H9 (cell line): ENCODE results near the gene TTC28. TPM values are rescaled to one million over a fixed set of nuclear protein-coding genes. Genes with fewer than 3 reads are reported as not detected.
A peak's percentile ranks its signal among the peaks of the same experiment; 100 is the strongest.

ENCODE experiments used
- DNase-seq: peaks from one replicate; pipeline ENCODE4 v3.0.0-alpha.2; 2017
- H2AFZ ChIP-seq: one replicate; pipeline ENCODE4 v1.6.1; 2013; ENCODE audit warnings: mild to moderate bottlenecking, low read length, control low read depth, moderate library complexity
- H2AK5ac ChIP-seq: 2 replicates; pipeline ENCODE4 v1.6.1; 2013; ENCODE audit warnings: low read length, control low read depth, mixed read lengths; ENCODE audit not compliant: insufficient read length
- H2BK120ac ChIP-seq: one replicate; pipeline ENCODE4 v1.6.1; 2013; ENCODE audit warnings: low read depth, mild to moderate bottlenecking, low read length, control low read depth, inconsistent platforms; ENCODE audit not compliant: poor library complexity, severe bottlenecking
- H2BK12ac ChIP-seq: 2 replicates; pipeline ENCODE4 v1.6.1; 2013; ENCODE audit warnings: low read length, control low read depth, mixed read lengths, low read depth; ENCODE audit not compliant: insufficient read length
- H2BK15ac ChIP-seq: 2 replicates; pipeline ENCODE4 v1.6.1; 2013; ENCODE audit warnings: low read depth, low read length, control low read depth
- H2BK20ac ChIP-seq: one replicate; pipeline ENCODE4 v1.6.1; 2013; ENCODE audit warnings: low read depth, mild to moderate bottlenecking, low read length, control low read depth, inconsistent platforms; ENCODE audit not compliant: poor library complexity, severe bottlenecking
- H2BK5ac ChIP-seq: 2 replicates; pipeline ENCODE4 v1.6.1; 2013; ENCODE audit warnings: low read length, control low read depth, mixed read lengths; ENCODE audit not compliant: insufficient read length
- H3K14ac ChIP-seq: 2 replicates; pipeline ENCODE4 v1.6.1; 2013; ENCODE audit warnings: low read length, control low read depth; ENCODE audit not compliant: insufficient read depth
- H3K18ac ChIP-seq: 2 replicates; pipeline ENCODE4 v1.6.1; 2013; ENCODE audit warnings: low read depth, mild to moderate bottlenecking, mixed read lengths, low read length, control low read depth; ENCODE audit not compliant: insufficient read length
- H3K23ac ChIP-seq: 2 replicates; pipeline ENCODE4 v1.6.1; 2013; ENCODE audit warnings: low read length, control low read depth, mixed read lengths, low read depth; ENCODE audit not compliant: insufficient read length
- H3K23me2 ChIP-seq: 2 replicates; pipeline ENCODE4 v1.6.1; 2013; ENCODE audit warnings: low read depth, mild to moderate bottlenecking, mixed read lengths, low read length, control low read depth; ENCODE audit not compliant: insufficient read length, poor library complexity, severe bottlenecking
- H3K27ac ChIP-seq: 2 replicates; pipeline ENCODE4 v1.5.1; 2013; ENCODE audit warnings: low read length, control low read depth, mixed read lengths, low read depth; ENCODE audit not compliant: insufficient read length
- H3K27me3 ChIP-seq: 2 replicates; pipeline ENCODE4 v1.6.1; 2013; ENCODE audit warnings: low read length, control low read depth, inconsistent platforms; ENCODE audit not compliant: insufficient read depth
- H3K4ac ChIP-seq: 2 replicates; pipeline ENCODE4 v1.6.1; 2013; ENCODE audit warnings: low read depth, mild to moderate bottlenecking, control low read depth, inconsistent platforms, low read length, moderate library complexity
- H3K4me1 ChIP-seq: 2 replicates; pipeline ENCODE4 v1.6.1; 2013; ENCODE audit warnings: low read length, control low read depth, inconsistent platforms; ENCODE audit not compliant: insufficient read depth
- H3K4me2 ChIP-seq: 2 replicates; pipeline ENCODE4 v1.6.1; 2013; ENCODE audit warnings: low read length, control low read depth, mixed read lengths; ENCODE audit not compliant: insufficient read length, insufficient read depth
- H3K56ac ChIP-seq: 2 replicates; pipeline ENCODE4 v1.6.1; 2013; ENCODE audit warnings: low read depth, mild to moderate bottlenecking, mixed read lengths, low read length, control low read depth; ENCODE audit not compliant: insufficient read length
- H3K79me1 ChIP-seq: 2 replicates; pipeline ENCODE4 v1.6.1; 2013; ENCODE audit warnings: low read depth, mild to moderate bottlenecking, moderate library complexity, low read length, control low read depth, inconsistent platforms; ENCODE audit not compliant: insufficient read depth, poor library complexity, severe bottlenecking
- H3K79me2 ChIP-seq: 2 replicates; pipeline ENCODE4 v1.6.1; 2013; ENCODE audit warnings: low read length, control low read depth, inconsistent platforms; ENCODE audit not compliant: insufficient read depth
- H3K9ac ChIP-seq: 2 replicates; pipeline ENCODE4 v1.6.1; 2013; ENCODE audit warnings: low read length, control low read depth, mixed read lengths; ENCODE audit not compliant: insufficient read length; ENCODE audit errors: extremely low read depth
- H3K9me3 ChIP-seq: one replicate; pipeline ENCODE4 v1.6.1; 2013; ENCODE audit warnings: low read depth, low read length, inconsistent platforms; ENCODE audit not compliant: control insufficient read depth
- H3T11ph ChIP-seq: one replicate; pipeline ENCODE4 v1.6.1; 2013; ENCODE audit warnings: mild to moderate bottlenecking, low read length, control low read depth, inconsistent platforms
- H4K20me1 ChIP-seq: one replicate; pipeline ENCODE4 v1.6.1; 2013; ENCODE audit not compliant: control insufficient read depth, insufficient read length, insufficient read depth
- H4K5ac ChIP-seq: 2 replicates; pipeline ENCODE4 v1.6.1; 2013; ENCODE audit warnings: low read depth, mild to moderate bottlenecking, mixed read lengths, low read length, control low read depth; ENCODE audit not compliant: insufficient read length
- H4K8ac ChIP-seq: replicated peaks from 2 replicates; pipeline ENCODE4 v1.6.1; 2013; ENCODE audit warnings: low read length, control low read depth, mixed read lengths, low read depth; ENCODE audit not compliant: insufficient read length
- H4K91ac ChIP-seq: 2 replicates; pipeline ENCODE4 v1.6.1; 2013; ENCODE audit warnings: low read depth, mild to moderate bottlenecking, moderate library complexity, mixed read lengths, low read length, control low read depth; ENCODE audit not compliant: insufficient read length
- H3K27ac Mint-ChIP-seq, 3 experiments: 2 replicates in 2 of 3; 3 replicates in 1 of 3; pipeline ENCODE4 v1.8.0; 2020 to 2021; ENCODE audit warnings: mixed read lengths in 3 of 3, mild to moderate bottlenecking in 1 of 3, moderate library complexity in 1 of 3
- H3K27me3 Mint-ChIP-seq: 2 replicates; pipeline ENCODE4 v1.8.0; 2021; ENCODE audit warnings: low read depth, mild to moderate bottlenecking, moderate library complexity, mixed read lengths
- H3K36me3 Mint-ChIP-seq, 3 experiments: 2 replicates in 2 of 3; 3 replicates in 1 of 3; pipeline ENCODE4 v1.8.0; 2020 to 2021; ENCODE audit warnings: low read depth in 3 of 3, mixed read lengths in 3 of 3; ENCODE audit not compliant: insufficient read depth in 1 of 3
- H3K4me1 Mint-ChIP-seq, 2 experiments: 2 replicates each; pipeline ENCODE4 v1.8.0; 2020; ENCODE audit warnings: mixed read lengths in 2 of 2
- H3K4me3 Mint-ChIP-seq, 2 experiments: 2 replicates in 1 of 2; 3 replicates in 1 of 2; pipeline ENCODE4 v1.8.0; 2020 to 2021; ENCODE audit warnings: mild to moderate bottlenecking in 2 of 2, mixed read lengths in 2 of 2, moderate library complexity in 1 of 2
- H3K9me3 Mint-ChIP-seq, 2 experiments: 2 replicates in 1 of 2; 3 replicates in 1 of 2; pipeline ENCODE4 v1.8.0; 2020; ENCODE audit warnings: mild to moderate bottlenecking in 2 of 2, mixed read lengths in 2 of 2, moderate library complexity in 1 of 2
- WGBS: extraction: QIAGEN DNeasy Blood & Tissue Kit; methylation state at CpG from one replicate; pipeline ENCODE4 v1.1.7; 2013; ENCODE audit warnings: missing lambda C conversion rate, low lambda C conversion rate, mixed read lengths; ENCODE audit not compliant: insufficient read length; ENCODE audit errors: extremely low coverage; 5-methylcytosine and 5-hydroxymethylcytosine counted together
- total RNA-seq: library from RNA; stranded (reverse); gene quantifications from 2 replicates; pipeline ENCODE4 v1.2.1, GENCODE V29; 2021
- TF ChIP-seq, protein P1 (sequence below): fragments of 200-600 bp; sonication (generic); conservative IDR thresholded peaks from 3 replicates; pipeline ENCODE4 v1.8.0; 2021; ENCODE audit warnings: antibody characterized with exemption, mild to moderate bottlenecking

TTC28 gene
- total RNA-seq, 1 experiment from 2014 or later, result 13.6 TPM

DNA sequence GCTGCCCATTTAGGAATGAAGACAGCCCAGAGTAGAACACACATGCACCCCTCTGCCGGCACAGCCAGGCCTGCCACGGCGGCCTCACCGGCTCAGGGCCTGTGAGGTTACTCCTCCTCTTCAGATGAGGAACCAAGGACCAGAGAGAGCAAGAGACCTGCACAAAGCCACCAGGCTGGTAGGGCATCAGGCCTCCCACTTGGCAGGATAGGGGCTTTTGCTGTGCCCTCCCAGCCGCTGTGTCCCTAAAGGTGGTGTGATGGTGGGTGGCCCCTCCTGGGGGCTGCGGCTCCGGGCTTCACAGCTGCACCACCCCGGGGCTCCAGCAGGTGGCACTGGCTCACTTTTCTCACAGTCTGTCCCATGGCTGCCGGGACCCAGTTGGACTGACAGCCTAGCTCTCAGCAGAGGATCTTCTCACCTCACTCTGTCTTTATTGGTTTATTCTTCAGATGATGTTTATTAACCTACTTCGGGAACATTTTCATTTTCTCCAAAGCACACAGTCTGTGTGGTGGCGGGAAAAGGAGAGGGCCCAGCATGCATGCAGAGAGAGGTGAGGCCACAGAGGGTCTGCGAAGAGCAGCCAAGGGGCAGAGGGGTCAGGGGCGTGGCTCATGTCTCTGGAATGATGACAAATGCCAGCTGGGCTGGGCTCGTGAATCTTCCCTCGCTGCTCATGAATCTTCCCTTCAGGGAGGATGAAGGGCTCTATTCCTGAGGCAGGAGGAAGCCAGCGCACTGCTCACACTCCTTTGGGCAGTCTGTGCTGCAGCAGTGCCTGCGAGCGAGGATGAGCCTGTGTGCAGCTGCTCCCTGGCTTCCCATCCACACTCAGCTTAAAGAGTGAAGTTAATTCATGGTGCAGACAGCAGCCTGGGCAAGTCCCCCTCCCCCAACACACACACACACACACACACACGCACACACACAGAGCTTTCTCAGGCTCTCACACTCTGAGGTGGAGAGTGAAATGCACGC is 659.5 kb downstream of the TTC28 start:
- peaks cover 10 to 21% of the 10 kb centered on the region in 2 experiments for H3K4me1 Mint-ChIP-seq
- Histone ChIP-seq H2AK5ac (no peak overlapping the region), H2BK15ac (no peak overlapping the region), H3T11ph (no peak overlapping the region), H3K79me1 (no peaks in the 10 kb centered on the region), H3K79me2 (no peaks in the 10 kb centered on the region), H2BK5ac (no peak overlapping the region), H4K20me1 (no peaks in the 10 kb centered on the region), H3K27ac (no peak overlapping the region), H3K23ac (no peak overlapping the region), H3K9ac (no peak overlapping the region), H4K91ac (no peak overlapping the region), H2BK120ac (no peak overlapping the region), H4K5ac (no peak overlapping the region), H3K27me3 (no peaks in the 10 kb centered on the region), H2BK12ac (no peak overlapping the region), H3K4me2 (no peak overlapping the region), H3K56ac (no peak overlapping the region), H3K4me1 (no peaks in the 10 kb centered on the region), H4K8ac (no peak overlapping the region), H3K4ac (no peak overlapping the region), H2AFZ (no peak overlapping the region), H3K9me3 (no peaks in the 10 kb centered on the region), H3K18ac (no peak overlapping the region), H3K14ac (no peak overlapping the region), H3K23me2 (no peaks in the 10 kb centered on the region), H2BK20ac (no peak overlapping the region)
- TF ChIP-seq, protein P1, sequence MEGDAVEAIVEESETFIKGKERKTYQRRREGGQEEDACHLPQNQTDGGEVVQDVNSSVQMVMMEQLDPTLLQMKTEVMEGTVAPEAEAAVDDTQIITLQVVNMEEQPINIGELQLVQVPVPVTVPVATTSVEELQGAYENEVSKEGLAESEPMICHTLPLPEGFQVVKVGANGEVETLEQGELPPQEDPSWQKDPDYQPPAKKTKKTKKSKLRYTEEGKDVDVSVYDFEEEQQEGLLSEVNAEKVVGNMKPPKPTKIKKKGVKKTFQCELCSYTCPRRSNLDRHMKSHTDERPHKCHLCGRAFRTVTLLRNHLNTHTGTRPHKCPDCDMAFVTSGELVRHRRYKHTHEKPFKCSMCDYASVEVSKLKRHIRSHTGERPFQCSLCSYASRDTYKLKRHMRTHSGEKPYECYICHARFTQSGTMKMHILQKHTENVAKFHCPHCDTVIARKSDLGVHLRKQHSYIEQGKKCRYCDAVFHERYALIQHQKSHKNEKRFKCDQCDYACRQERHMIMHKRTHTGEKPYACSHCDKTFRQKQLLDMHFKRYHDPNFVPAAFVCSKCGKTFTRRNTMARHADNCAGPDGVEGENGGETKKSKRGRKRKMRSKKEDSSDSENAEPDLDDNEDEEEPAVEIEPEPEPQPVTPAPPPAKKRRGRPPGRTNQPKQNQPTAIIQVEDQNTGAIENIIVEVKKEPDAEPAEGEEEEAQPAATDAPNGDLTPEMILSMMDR, result peak; percentile 97
- no peaks in the 10 kb centered on the region; a peak in 1 of 7 replicates for H3K36me3 Mint-ChIP-seq
- peak overlapping the region in 1 of 3 experiments; percentile 23; a peak in 2 of 7 replicates for H3K27ac Mint-ChIP-seq
- H3K9me3 Mint-ChIP-seq, result no peaks in the 10 kb centered on the region
- DNase-seq, result peak; percentile 82
- H3K27me3 Mint-ChIP-seq, result peaks cover 1% of the 10 kb centered on the region
- no CpG with 5 or more reads among the region's 20 CpGs for WGBS
- H3K4me3 Mint-ChIP-seq, result peak overlapping the region in 1 of 2 experiments; percentile 55; a peak in 1 of 5 replicates
